Measurements from ENCODE around the gene CHDH.

DNA sequence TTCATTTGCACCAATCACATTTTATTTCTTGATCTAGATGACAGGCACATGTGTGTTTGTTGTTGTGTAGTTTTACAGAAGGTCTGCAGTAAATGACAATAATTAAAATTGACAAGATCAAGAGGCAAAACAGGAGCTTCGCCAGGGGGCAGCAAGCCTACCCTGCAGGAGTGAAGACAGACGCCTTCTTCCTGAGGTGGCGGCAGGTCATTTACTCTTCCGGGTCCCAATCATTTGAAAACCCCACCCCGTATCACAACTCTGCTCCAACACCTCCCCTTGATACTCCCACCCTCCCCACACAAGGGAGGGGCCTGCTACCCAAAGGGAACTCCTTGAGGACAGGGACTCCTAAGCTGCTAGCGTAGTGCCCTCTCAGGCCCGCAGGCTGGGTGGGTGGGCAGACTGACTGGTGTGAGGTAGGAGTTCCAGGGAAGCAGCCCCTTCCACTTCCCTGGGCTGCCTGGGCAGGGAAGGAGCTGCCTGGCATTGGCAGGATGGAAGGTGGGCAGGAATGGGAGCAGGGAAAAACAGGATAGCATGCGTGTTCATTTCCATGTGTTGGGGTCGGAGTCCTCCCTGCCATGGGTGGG is 13.1 kb downstream of the CHDH start:
- TF ChIP-seq POLR2AphosphoS5 (IDR thresholded peaks at IDR 0.05) (no peak), POLR2A (IDR thresholded peaks at IDR 0.05) (no peak)
- TF ChIP-seq, protein P1, sequence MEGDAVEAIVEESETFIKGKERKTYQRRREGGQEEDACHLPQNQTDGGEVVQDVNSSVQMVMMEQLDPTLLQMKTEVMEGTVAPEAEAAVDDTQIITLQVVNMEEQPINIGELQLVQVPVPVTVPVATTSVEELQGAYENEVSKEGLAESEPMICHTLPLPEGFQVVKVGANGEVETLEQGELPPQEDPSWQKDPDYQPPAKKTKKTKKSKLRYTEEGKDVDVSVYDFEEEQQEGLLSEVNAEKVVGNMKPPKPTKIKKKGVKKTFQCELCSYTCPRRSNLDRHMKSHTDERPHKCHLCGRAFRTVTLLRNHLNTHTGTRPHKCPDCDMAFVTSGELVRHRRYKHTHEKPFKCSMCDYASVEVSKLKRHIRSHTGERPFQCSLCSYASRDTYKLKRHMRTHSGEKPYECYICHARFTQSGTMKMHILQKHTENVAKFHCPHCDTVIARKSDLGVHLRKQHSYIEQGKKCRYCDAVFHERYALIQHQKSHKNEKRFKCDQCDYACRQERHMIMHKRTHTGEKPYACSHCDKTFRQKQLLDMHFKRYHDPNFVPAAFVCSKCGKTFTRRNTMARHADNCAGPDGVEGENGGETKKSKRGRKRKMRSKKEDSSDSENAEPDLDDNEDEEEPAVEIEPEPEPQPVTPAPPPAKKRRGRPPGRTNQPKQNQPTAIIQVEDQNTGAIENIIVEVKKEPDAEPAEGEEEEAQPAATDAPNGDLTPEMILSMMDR (IDR thresholded peaks at IDR 0.05 in 8 of 11, conservative IDR thresholded peaks at IDR 0.05 in 3 of 11) = no peak
